Retinal pigment epithelial cell (primary cell): ENCODE results near the gene HSPA4.

Source experiments
- DNase-seq: peaks from one replicate; pipeline ENCODE4 v3.0.0-alpha.2; 2010; ENCODE audit warnings: low read depth
- H3K4me3 ChIP-seq: 2 replicates; pipeline ENCODE4 v1.5.1; 2011; ENCODE audit warnings: mild to moderate bottlenecking, low read length, control low read depth, moderate library complexity
- TF ChIP-seq, protein P1 (sequence below): conservative IDR thresholded peaks from 2 replicates; pipeline ENCODE4 v1.5.1; 2011; ENCODE audit warnings: low read depth, low read length, control low read depth, inconsistent platforms

The HSPA4 gene

DNA sequence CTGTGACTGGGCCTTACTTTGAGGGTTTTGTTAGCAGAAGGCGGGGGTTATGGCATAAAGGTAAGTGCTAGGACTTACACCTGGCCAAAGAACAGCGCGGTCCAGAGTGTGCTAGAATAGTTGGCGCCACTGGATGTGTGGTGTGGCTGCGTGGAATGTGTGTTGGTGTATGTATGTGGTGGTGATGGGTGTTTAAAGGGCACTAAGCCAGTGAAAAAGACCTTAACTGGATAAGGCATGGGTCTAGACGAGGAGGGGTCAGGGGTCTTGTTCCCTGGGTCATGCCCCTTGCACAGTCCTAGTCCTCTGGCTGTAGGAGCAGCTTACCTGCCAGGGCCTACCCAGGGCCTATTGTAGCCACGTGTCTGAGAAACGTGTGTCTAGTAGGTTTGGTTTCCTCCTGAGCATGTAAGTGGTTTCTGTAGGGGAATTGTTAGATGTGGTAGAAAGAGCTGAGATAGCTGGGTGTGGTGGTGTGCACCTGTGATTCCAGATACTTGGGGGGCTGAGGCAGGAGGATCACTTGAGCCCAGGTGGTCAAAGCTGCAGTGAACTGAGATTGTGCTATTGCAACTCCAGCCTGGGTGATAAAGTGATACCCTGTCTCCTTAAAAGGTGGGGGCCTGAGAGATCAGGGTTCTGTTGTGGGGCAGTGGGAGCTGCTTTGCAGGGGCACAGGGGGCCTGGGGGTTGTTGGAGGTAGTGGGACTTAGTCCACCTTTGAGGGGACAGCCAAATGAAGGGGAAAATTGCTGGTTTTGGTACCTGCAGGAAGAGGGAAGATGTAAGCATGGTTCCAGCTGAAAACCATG lies 55.2 kb downstream of the HSPA4 start:
- TF ChIP-seq, protein P1, sequence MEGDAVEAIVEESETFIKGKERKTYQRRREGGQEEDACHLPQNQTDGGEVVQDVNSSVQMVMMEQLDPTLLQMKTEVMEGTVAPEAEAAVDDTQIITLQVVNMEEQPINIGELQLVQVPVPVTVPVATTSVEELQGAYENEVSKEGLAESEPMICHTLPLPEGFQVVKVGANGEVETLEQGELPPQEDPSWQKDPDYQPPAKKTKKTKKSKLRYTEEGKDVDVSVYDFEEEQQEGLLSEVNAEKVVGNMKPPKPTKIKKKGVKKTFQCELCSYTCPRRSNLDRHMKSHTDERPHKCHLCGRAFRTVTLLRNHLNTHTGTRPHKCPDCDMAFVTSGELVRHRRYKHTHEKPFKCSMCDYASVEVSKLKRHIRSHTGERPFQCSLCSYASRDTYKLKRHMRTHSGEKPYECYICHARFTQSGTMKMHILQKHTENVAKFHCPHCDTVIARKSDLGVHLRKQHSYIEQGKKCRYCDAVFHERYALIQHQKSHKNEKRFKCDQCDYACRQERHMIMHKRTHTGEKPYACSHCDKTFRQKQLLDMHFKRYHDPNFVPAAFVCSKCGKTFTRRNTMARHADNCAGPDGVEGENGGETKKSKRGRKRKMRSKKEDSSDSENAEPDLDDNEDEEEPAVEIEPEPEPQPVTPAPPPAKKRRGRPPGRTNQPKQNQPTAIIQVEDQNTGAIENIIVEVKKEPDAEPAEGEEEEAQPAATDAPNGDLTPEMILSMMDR = no peak
- no peak overlapping the region for H3K4me3 ChIP-seq
- DNase-seq = no peak

DNA sequence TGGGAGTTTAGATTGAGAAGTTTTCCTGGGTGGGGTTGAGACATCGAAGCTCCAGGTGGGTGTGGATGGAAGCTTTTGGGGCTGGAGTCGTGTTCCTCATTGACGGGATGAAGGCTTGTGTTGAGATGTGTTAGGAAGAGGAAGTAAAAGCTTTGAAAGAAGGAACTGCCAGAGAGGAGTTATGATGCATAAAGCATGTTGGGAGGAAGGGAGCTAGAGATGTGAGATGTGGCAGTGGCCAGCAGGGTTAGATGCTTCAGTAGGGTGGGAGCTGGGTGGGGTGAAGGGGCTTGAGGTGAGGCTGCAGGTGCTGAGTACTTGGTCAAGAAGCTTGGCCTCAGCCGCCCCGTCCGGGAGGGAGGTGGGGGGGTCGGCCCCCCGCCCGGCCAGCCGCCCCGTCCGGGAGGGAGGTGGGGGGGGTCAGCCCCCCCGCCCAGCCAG lies 56.7 kb downstream of the HSPA4 start:
- no peak for DNase-seq
- TF ChIP-seq, protein P1 = no peak
- no peak overlapping the region for H3K4me3 ChIP-seq

DNA sequence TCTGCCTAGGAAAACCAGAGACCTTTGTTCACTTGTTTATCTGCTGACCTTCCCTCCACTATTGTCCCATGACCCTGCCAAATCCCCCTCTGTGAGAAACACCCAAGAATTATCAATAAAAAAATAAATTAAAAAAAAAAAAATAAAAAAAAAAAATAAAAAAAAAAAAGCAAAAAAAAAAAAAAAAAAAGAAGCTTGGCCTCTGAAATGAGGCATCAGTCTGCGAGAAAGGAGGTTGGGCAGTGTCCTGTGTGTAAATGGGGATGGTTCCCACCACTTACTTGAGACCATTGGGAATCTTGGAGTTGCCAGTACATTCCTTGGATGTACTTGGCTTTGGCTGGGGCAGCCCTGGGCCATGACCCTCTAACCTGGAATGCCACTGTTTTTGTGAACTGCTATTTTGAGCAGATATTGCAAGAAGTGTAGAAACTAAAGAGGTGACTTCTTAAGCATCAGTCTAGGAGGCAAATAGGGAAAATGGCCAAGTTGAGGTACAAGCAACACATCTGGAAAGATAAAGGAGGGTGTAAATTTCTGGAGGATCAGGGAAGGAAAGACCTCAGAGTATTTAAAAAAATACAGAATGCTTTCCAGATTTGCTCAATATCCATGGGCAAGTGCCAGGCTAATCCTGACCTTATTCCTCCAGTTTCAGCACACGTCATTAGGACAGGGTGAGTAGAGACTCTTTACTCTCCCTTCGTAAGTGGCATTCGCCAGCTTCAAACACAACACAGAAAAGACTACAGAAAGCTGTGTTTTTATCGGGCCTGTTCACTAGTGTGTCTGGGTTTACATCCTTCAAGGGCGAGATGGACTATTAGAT lies 58.1 kb downstream of the HSPA4 start:
- TF ChIP-seq, protein P1 = no peak
- DNase-seq = peak; percentile 26
- H3K4me3 ChIP-seq = no peak overlapping the region

DNA sequence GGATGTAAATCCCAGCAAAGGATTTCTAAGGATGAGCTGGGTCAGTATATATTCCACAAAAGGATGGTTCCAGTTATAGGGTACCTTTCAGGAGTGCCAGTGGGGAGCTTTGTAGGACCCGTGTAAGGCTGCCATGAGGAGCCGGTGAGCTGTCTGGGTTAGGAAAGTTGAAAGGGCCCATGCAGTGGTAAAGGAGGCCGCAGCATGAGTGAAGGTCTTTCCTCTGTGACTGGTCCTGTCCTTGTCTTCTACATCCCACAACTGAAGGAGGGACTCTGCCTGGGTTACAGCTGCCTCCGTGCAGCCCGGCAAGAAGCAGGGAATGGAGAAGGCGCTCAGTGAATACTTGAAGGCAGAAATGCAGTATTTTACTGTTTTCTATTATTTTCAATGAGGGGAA lies 58.9 kb downstream of the HSPA4 start:
- DNase-seq = no peak
- no peak overlapping the region for H3K4me3 ChIP-seq
- TF ChIP-seq, protein P1 = no peak

DNA sequence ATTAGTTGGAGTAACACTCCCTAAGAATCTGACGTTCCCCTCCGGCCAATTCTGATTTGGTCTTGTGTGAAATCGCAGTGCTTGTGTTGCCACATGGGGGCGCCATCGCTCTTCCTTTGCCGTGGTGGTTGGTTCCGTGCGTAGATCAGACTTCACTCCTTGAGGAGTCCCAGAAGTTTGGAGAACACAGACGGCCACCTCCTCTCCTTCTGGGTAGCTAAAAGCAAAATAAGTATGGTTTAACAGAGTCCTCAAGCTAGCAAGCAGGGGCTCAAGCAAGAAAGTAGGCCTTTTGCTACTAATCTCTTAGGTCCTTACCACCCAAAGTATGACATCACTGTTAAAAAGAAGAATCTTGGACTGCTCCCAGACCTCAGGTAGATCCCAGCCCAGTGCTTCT lies 59.5 kb downstream of the HSPA4 start:
- peak; percentile 25 for DNase-seq
- TF ChIP-seq, protein P1 = peak; percentile 89
- no peak overlapping the region for H3K4me3 ChIP-seq

DNA sequence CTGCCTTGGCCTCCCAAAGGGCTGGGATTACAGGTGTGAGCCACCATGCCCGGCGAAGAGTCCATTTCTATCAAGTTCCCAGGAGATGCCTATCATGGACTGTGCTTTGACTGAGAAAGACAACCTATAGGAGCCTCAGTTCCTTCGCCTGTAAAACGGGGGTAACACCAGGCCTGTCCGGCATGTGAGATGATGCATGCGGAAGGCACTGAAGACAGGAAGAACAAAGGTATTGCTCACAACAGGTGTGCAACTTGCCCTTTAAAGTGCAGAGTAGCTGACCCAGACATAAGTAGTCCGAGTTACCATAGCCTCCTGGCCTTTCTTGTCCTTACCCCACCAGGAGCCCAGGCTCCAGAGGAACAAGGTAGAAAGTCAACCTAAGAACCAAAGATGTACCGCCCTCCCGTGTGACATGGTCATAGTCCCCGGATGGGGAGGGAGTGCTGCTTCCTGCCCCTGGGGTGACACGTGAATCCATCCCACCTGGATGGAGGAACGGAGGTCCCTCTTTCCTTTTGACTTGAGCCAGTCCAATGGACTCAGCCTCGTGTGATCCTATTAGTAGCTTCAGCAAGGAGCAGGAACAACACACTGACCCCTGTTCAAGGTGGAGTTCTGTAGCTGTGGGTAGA lies 60.3 kb downstream of the HSPA4 start:
- TF ChIP-seq, protein P1 = no peak
- no peak overlapping the region for H3K4me3 ChIP-seq
- DNase-seq = no peak
